Measurements from ENCODE around the gene PCDH9.

PCDH9 gene

GRCh38 chr13:66759919-66760318, 470.2 kb downstream of the PCDH9 start:
- Histone ChIP-seq H3K9ac (no peak overlapping the region), H3K27me3 (no peaks in the 10 kb centered on the region), H3K36me3 (no peaks in the 10 kb centered on the region), H4K20me1 (no peaks in the 10 kb centered on the region), H3K9me3 (peaks cover 27% of the 10 kb centered on the region), H3K4me3 (no peak overlapping the region), H3K4me2 (no peak overlapping the region), H3K4me1 (no peaks in the 10 kb centered on the region), H3K27ac (no peak overlapping the region)
- TF ChIP-seq Cebpa-rat (IDR thresholded peaks at IDR 0.05): no peak

GRCh38 chr13:66751691-66752090, 478.4 kb downstream of the PCDH9 start:
- peaks cover 7% of the 10 kb centered on the region for H3K9me3 ChIP-seq
- H3K27ac ChIP-seq: no peak overlapping the region
- no peaks in the 10 kb centered on the region for H3K36me3 ChIP-seq
- no peaks in the 10 kb centered on the region for H3K27me3 ChIP-seq
- no peak for TF ChIP-seq Cebpa-rat (IDR thresholded peaks at IDR 0.05)
- no peak overlapping the region for H3K4me3 ChIP-seq
- H4K20me1 ChIP-seq: no peaks in the 10 kb centered on the region
- H3K4me2 ChIP-seq: no peak overlapping the region
- no peak overlapping the region for H3K9ac ChIP-seq
- no peaks in the 10 kb centered on the region for H3K4me1 ChIP-seq

GRCh38 chr13:66748712-66749111, 481.4 kb downstream of the PCDH9 start:
- Histone ChIP-seq H3K4me1 (no peaks in the 10 kb centered on the region), H3K27ac (no peak overlapping the region), H3K4me2 (no peak overlapping the region), H3K27me3 (no peaks in the 10 kb centered on the region), H3K36me3 (no peaks in the 10 kb centered on the region), H3K9ac (no peak overlapping the region), H4K20me1 (no peaks in the 10 kb centered on the region), H3K4me3 (no peak overlapping the region), H3K9me3 (peaks cover 7% of the 10 kb centered on the region)
- no peak for TF ChIP-seq Cebpa-rat (IDR thresholded peaks at IDR 0.05)

GRCh38 chr13:66745307-66745706, 484.8 kb downstream of the PCDH9 start:
- no peak overlapping the region for H3K9ac ChIP-seq
- TF ChIP-seq Cebpa-rat (IDR thresholded peaks at IDR 0.05): no peak
- no peaks in the 10 kb centered on the region for H3K27me3 ChIP-seq
- H4K20me1 ChIP-seq: no peaks in the 10 kb centered on the region
- no peak overlapping the region for H3K4me3 ChIP-seq
- H3K9me3 ChIP-seq: peaks cover 7% of the 10 kb centered on the region
- no peaks in the 10 kb centered on the region for H3K4me1 ChIP-seq
- no peak overlapping the region for H3K4me2 ChIP-seq
- H3K27ac ChIP-seq: no peak overlapping the region
- H3K36me3 ChIP-seq: no peaks in the 10 kb centered on the region

DNA sequence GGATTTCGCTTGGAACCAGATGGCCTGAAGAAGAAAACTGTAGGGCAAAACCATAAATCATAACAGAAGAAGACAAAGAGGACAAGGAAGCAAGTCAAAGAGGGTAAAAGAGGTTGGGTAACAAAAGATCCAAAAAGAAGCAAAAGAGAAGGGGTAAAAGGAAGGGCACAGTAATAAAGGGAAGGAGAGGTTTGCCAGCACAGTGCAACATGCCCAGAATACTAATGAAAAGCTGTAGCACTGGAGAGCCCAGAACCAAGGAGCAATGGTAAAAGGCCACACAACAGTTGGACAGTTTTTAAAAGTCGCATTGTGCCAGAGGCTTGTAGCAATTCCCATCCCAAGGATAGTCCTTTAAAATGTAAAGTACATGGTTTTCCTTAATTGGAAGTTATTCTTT, 506.6 kb downstream of the PCDH9 start:
- Histone ChIP-seq H3K4me1 (peaks cover 11% of the 10 kb centered on the region), H4K20me1 (no peaks in the 10 kb centered on the region), H3K9me3 (no peaks in the 10 kb centered on the region), H3K9ac (no peak overlapping the region), H3K27me3 (no peaks in the 10 kb centered on the region), H3K27ac (no peak overlapping the region), H3K4me2 (no peak overlapping the region), H3K4me3 (no peak overlapping the region), H3K36me3 (no peaks in the 10 kb centered on the region)
- TF ChIP-seq Cebpa-rat (IDR thresholded peaks at IDR 0.05): no peak

GRCh38 chr13:66716538-66716937, 513.6 kb downstream of the PCDH9 start:
- Histone ChIP-seq H3K4me1 (no peaks in the 10 kb centered on the region), H3K4me2 (no peak overlapping the region), H3K36me3 (no peaks in the 10 kb centered on the region), H3K4me3 (no peak overlapping the region), H3K27ac (no peak overlapping the region), H3K27me3 (no peaks in the 10 kb centered on the region), H3K9me3 (no peaks in the 10 kb centered on the region), H4K20me1 (no peaks in the 10 kb centered on the region), H3K9ac (no peak overlapping the region)
- no peak for TF ChIP-seq Cebpa-rat (IDR thresholded peaks at IDR 0.05)

GRCh38 chr13:66714795-66715194, 515.3 kb downstream of the PCDH9 start:
- Histone ChIP-seq H3K36me3 (no peaks in the 10 kb centered on the region), H3K4me2 (no peak overlapping the region), H4K20me1 (no peaks in the 10 kb centered on the region), H3K27ac (no peak overlapping the region), H3K4me1 (no peaks in the 10 kb centered on the region), H3K9me3 (no peaks in the 10 kb centered on the region), H3K4me3 (no peak overlapping the region), H3K9ac (no peak overlapping the region), H3K27me3 (no peaks in the 10 kb centered on the region)
- no peak for TF ChIP-seq Cebpa-rat (IDR thresholded peaks at IDR 0.05)

DNA sequence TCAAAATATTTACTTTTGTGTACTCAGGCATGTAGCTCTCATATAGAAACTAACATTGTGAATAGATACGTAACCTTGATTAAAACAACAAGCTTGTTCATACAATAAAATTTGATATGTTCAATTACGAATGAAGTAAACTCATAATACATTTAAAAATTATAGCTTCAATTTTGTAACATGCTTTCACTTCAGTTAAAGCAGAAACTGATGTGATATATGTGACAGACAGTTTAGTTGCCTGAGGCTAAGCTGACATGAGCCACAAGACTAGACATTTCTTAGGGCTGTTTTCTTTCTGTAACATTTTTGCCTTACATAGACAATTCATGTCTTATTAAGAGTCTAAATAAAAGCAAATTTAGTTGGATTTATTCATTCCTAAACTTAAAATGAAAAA, 526.0 kb downstream of the PCDH9 start:
- no peaks in the 10 kb centered on the region for H3K9me3 ChIP-seq
- no peak overlapping the region for H3K4me2 ChIP-seq
- H3K4me1 ChIP-seq: no peaks in the 10 kb centered on the region
- H3K4me3 ChIP-seq: no peak overlapping the region
- no peak overlapping the region for H3K9ac ChIP-seq
- H3K27ac ChIP-seq: no peak overlapping the region
- TF ChIP-seq Cebpa-rat (IDR thresholded peaks at IDR 0.05): no peak
- no peaks in the 10 kb centered on the region for H3K27me3 ChIP-seq
- H4K20me1 ChIP-seq: no peaks in the 10 kb centered on the region
- H3K36me3 ChIP-seq: no peaks in the 10 kb centered on the region

- Histone ChIP-seq H3K4me3 (no peak overlapping the region), H4K20me1 (no peaks in the 10 kb centered on the region), H3K4me1 (no peaks in the 10 kb centered on the region), H3K27ac (no peak overlapping the region), H3K4me2 (no peak overlapping the region), H3K27me3 (no peaks in the 10 kb centered on the region), H3K9me3 (no peaks in the 10 kb centered on the region), H3K9ac (no peak overlapping the region), H3K36me3 (no peaks in the 10 kb centered on the region)
- no peak for TF ChIP-seq Cebpa-rat (IDR thresholded peaks at IDR 0.05)
Observed at GRCh38 chr13:66703597-66703996, 526.5 kb downstream of the PCDH9 start.

- no peak overlapping the region for H3K4me2 ChIP-seq
- H3K9ac ChIP-seq: no peak overlapping the region
- H3K36me3 ChIP-seq: no peaks in the 10 kb centered on the region
- no peak overlapping the region for H3K27ac ChIP-seq
- H3K4me3 ChIP-seq: no peak overlapping the region
- TF ChIP-seq Cebpa-rat (IDR thresholded peaks at IDR 0.05): no peak
- no peaks in the 10 kb centered on the region for H4K20me1 ChIP-seq
- no peaks in the 10 kb centered on the region for H3K4me1 ChIP-seq
- no peaks in the 10 kb centered on the region for H3K9me3 ChIP-seq
- H3K27me3 ChIP-seq: no peaks in the 10 kb centered on the region
Observed at GRCh38 chr13:66700117-66700601, 530.0 kb downstream of the PCDH9 start.

DNA sequence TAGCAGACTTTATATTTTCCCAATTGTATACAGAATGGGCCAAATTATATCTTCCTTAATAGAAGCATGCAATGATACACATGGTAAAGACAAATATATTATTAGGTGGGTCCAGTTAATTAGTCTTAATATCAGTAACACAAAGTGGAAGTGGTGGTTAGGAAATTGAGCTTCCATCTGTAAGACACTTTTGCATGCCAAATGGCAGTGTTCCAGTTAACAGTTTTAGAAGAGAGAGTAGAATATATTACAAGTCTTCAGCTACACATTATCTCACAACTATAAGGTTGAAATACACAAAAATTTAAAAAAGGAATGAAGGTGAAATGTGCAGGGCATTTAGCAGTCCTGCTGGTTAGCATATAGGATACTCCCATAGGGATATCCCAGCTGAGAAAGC, 536.5 kb downstream of the PCDH9 start:
- H3K27ac ChIP-seq: no peak overlapping the region
- H4K20me1 ChIP-seq: no peaks in the 10 kb centered on the region
- no peak overlapping the region for H3K9ac ChIP-seq
- no peaks in the 10 kb centered on the region for H3K36me3 ChIP-seq
- H3K9me3 ChIP-seq: no peaks in the 10 kb centered on the region
- no peak overlapping the region for H3K4me2 ChIP-seq
- peaks cover 5% of the 10 kb centered on the region; the same call in 1 of the 2 replicates for H3K4me1 ChIP-seq
- H3K27me3 ChIP-seq: no peaks in the 10 kb centered on the region
- TF ChIP-seq Cebpa-rat (IDR thresholded peaks at IDR 0.05): no peak
- H3K4me3 ChIP-seq: no peak overlapping the region

All from BLaER1 (cell line).